Left lung (tissue), 10 donors: ENCODE results near the gene ACTL8. TPM values are rescaled to one million over a fixed set of nuclear protein-coding genes. Genes with fewer than 3 reads are reported as not detected.

Experiments used
- ATAC-seq: fragments of 200-7000 bp; cut with Tn5 transposase; one replicate; pipeline ENCODE4 v1.9.1; 2020; ENCODE audit warnings: moderate library complexity
- DNase-seq, 4 donors: peaks; one replicate each; pipeline ENCODE4 v3.0.0-alpha.2; 2013 to 2020
- H3K27ac ChIP-seq, 2 donors: fragments of 200-600 bp; sonication (generic) in 1 of 2; one replicate each; pipeline versions ENCODE4 v1.5.0 to v1.8.0; 2020 to 2021
- H3K27me3 ChIP-seq, 2 donors: fragments of 200-600 bp; sonication (generic) in 1 of 2; one replicate each; pipeline versions ENCODE4 v1.5.0 to v1.8.0; 2020 to 2021
- H3K36me3 ChIP-seq, 2 donors: fragments of 200-600 bp; sonication (generic) in 1 of 2; one replicate each; pipeline versions ENCODE4 v1.5.0 to v1.8.0; 2020 to 2021
- H3K4me1 ChIP-seq, 2 donors: fragments of 200-600 bp; one replicate each; pipeline ENCODE4 v1.8.0; 2021
- H3K4me3 ChIP-seq, 2 donors: fragments of 200-600 bp; sonication (generic) in 1 of 2; one replicate each; pipeline versions ENCODE4 v1.5.0 to v1.8.0; 2020 to 2021; ENCODE audit warnings: mild to moderate bottlenecking in 1 of 2
- H3K9me3 ChIP-seq, 2 donors: fragments of 200-600 bp; sonication (generic) in 1 of 2; one replicate each; pipeline versions ENCODE4 v1.5.0 to v1.8.0; 2020 to 2021
- intact Hi-C, 2 donors: fragments of 100-400 bp; cut with DNase I; formaldehyde crosslinking; loops; one replicate each; pipeline versions ENCODE4 v1.11.2 to v1.14.2; 2022
- polyA plus RNA-seq, 6 donors: library from polyadenylated mRNA; unstranded; fragments of 120-200 nt; gene quantifications; one replicate each; pipeline ENCODE4 v1.2.1, GENCODE V29; 2013; ENCODE audit not compliant: insufficient read length in 6 of 6
- total RNA-seq, 2 donors: library from RNA; stranded (reverse); fragmentation: NEBNext Ultra II Directional; extraction: Animal tissue kit (Norgen Biotek cat#: 25700); gene quantifications; one replicate each; pipeline ENCODE4 v1.2.1, GENCODE V29; 2021
- TF ChIP-seq, protein P1 (sequence below), 2 donors: fragments of 200-600 bp; sonication (generic) in 1 of 2; IDR thresholded peaks; one replicate each; pipeline versions ENCODE4 v1.5.0 to v1.8.0; 2021; ENCODE audit warnings: antibody characterized with exemption in 2 of 2
- donor health status: DM: no; HTN: yes; CAD: no.
- donor health status: DM: no; HTN: no; CAD: no.

The ACTL8 gene
- total and polyA plus RNA-seq, 8 donors: not detected

DNA sequence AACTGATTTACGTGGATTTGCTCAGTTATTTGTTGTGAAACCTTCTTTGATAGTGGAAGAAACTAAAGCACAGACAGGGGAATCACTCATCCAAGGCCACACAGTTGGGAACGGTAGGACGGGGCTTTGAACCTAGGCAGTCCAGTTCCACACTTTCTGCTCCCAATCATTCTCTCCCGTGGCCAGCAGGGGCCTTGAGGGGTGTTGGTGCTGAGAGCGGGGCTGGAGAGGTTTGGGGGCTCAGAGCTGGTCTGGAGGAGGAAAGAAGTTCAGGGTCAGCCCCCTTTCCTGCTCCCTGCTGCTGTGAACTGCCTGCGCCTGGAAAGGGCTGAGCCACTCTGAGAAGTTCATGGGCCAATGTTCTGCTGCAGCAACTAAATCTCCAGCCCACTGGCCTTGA, 31.4 kb upstream of the ACTL8 start:
- no peaks in the 10 kb centered on the region for H3K4me1 ChIP-seq
- intact Hi-C loops: no loop called here
- H3K27me3 ChIP-seq: peaks cover 0 to 24% of the 10 kb centered on the region in 2 donors
- no peak for ATAC-seq
- no peak overlapping the region for H3K27ac ChIP-seq
- no peak overlapping the region for H3K4me3 ChIP-seq
- peaks cover 0 to 5% of the 10 kb centered on the region in 2 donors for H3K9me3 ChIP-seq
- DNase-seq: no peak
- TF ChIP-seq, protein P1, sequence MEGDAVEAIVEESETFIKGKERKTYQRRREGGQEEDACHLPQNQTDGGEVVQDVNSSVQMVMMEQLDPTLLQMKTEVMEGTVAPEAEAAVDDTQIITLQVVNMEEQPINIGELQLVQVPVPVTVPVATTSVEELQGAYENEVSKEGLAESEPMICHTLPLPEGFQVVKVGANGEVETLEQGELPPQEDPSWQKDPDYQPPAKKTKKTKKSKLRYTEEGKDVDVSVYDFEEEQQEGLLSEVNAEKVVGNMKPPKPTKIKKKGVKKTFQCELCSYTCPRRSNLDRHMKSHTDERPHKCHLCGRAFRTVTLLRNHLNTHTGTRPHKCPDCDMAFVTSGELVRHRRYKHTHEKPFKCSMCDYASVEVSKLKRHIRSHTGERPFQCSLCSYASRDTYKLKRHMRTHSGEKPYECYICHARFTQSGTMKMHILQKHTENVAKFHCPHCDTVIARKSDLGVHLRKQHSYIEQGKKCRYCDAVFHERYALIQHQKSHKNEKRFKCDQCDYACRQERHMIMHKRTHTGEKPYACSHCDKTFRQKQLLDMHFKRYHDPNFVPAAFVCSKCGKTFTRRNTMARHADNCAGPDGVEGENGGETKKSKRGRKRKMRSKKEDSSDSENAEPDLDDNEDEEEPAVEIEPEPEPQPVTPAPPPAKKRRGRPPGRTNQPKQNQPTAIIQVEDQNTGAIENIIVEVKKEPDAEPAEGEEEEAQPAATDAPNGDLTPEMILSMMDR (IDR thresholded peaks at IDR 0.05): no peak
- no peaks in the 10 kb centered on the region for H3K36me3 ChIP-seq

DNA sequence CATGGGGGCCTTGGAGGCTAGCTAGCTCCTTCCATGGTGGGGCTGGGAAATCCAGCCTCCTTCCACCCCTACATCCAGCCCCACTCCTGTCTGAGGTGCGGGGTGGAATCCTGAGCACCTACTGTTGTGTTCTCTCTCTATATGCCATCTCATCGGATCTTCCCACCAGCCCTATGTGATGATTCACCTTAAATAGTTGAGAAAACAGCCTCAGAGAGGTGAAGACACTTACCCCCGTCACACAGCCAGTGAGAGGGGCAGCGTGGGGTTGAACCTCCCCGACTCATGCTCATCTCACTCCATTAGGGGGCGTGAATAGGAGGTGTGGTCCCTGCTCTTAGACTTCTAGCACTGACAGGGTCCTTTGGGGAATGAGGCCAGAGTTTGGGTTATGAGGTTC, 31.0 kb upstream of the ACTL8 start:
- peaks cover 0 to 28% of the 10 kb centered on the region in 2 donors for H3K27me3 ChIP-seq
- DNase-seq (no peak), ATAC-seq (no peak)
- no peak overlapping the region for H3K27ac ChIP-seq
- no peak overlapping the region for H3K4me3 ChIP-seq
- no peaks in the 10 kb centered on the region for H3K36me3 ChIP-seq
- H3K9me3 ChIP-seq: peaks cover 0 to 5% of the 10 kb centered on the region in 2 donors
- H3K4me1 ChIP-seq: no peaks in the 10 kb centered on the region
- TF ChIP-seq, protein P1 (IDR thresholded peaks at IDR 0.05): no peak
- intact Hi-C loops: no loop called here

GRCh38 chr1:17725084-17725719, 29.9 kb upstream of the ACTL8 start:
- H3K9me3 ChIP-seq: peaks cover 0 to 5% of the 10 kb centered on the region in 2 donors
- TF ChIP-seq, protein P1 (IDR thresholded peaks at IDR 0.05): no peak
- no peak overlapping the region for H3K27ac ChIP-seq
- ATAC-seq (no peak), DNase-seq (no peak)
- intact Hi-C loops: no loop called here
- no peaks in the 10 kb centered on the region for H3K4me1 ChIP-seq
- peaks cover 0 to 35% of the 10 kb centered on the region in 2 donors for H3K27me3 ChIP-seq
- H3K4me3 ChIP-seq: no peak overlapping the region
- H3K36me3 ChIP-seq: no peaks in the 10 kb centered on the region

DNA sequence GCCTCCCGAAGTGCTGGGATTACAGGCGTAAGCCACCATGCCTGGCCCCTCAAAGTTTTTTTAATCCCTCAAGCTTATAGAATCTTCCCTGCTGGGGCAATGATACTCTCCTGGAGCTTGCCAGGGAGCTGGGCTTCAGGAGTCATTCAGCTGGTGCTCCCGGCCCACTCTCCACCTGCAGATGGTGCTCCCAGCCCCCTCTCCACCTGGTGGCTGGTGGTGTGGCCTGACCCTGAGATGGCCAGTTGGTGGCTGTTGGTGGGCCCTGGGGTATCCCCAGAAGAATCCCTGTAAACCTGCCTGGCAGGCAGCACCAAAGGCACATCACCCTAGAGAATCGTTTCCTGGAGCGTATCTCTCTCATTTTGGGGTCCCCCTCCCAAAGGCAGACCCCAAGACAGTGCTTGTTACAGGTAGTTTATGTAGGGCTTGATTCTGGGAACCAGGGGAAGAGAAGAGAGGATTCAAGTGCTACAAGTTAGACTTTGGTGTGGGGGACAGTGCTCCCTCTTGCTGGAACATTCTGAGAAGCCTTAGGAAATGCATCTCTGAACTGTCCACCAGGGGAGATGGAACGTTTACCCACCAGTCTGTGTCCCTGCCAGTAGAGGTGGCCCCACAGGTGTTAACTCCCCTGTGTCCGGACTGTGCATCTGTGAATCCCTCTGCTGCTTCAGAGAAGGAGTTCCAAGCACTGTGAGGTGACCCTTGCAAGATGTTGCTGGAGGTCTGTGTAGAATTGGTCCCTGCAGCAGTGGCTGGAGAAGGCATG, 29.1 kb upstream of the ACTL8 start:
- DNase-seq (no peak), ATAC-seq (no peak)
- peaks cover 0 to 5% of the 10 kb centered on the region in 2 donors for H3K9me3 ChIP-seq
- H3K36me3 ChIP-seq: no peaks in the 10 kb centered on the region
- no peak overlapping the region for H3K27ac ChIP-seq
- intact Hi-C loops: no loop called here
- H3K4me3 ChIP-seq: no peak overlapping the region
- TF ChIP-seq, protein P1 (IDR thresholded peaks at IDR 0.05): no peak
- peaks cover 0 to 36% of the 10 kb centered on the region in 2 donors for H3K27me3 ChIP-seq
- H3K4me1 ChIP-seq: no peaks in the 10 kb centered on the region

DNA sequence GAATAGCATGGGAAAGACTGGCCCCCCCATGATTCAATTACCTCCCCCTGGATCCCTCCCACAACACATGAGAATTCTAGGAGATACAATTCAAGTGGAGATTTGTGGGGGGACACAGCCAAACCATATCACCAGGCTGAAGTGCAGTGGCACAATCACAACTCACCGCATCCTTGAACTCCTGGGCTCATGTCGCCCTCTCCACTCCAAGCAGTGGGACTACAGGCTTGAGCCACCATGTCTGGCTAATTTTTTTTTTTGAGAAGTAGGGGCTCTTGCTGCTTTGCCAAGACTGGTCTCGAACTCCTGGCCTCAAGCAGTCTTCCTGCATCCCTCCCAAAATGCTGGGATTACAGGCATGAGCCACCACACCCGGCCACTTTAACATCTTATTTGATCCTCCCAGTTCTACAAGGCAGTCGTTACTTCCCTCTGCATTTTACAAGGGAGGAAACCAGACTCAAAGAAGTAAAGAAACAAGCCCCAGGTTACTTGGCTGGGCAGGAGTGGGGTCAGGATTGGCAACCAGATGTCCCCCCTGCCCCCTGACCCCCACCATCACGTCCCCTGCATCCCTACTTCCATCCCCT, 26.9 kb upstream of the ACTL8 start:
- Histone ChIP-seq H3K27ac (no peak overlapping the region), H3K27me3 (peaks cover 0 to 44% of the 10 kb centered on the region in 2 donors), H3K36me3 (no peaks in the 10 kb centered on the region), H3K4me3 (no peak overlapping the region), H3K9me3 (peaks cover 0 to 5% of the 10 kb centered on the region in 2 donors), H3K4me1 (no peaks in the 10 kb centered on the region)
- intact Hi-C loops: no loop called here
- ATAC-seq (no peak), DNase-seq (no peak)
- TF ChIP-seq, protein P1 (IDR thresholded peaks at IDR 0.05): no peak
